Activated CD8-positive, alpha-beta memory T cell treated with anti-CD3 and anti-CD28 coated beads, Interleukin-2, amount 50 U/mL, for 24 hours (primary cell): ENCODE results near the gene KIFAP3.
"Not testable (repeated sequence)": the region's sequence is repeated elsewhere in the genome, so short reads cannot be mapped to it uniquely, and the experiment has no call there.

Source experiments
- DNase-seq: peaks from one replicate; pipeline ENCODE4 v3.0.0-alpha.2; 2020; ENCODE audit errors: extremely low read depth

The KIFAP3 gene

GRCh38 chr1:169889871-169890270 lies 184.6 kb downstream of the KIFAP3 start:
- DNase-seq: no peak

GRCh38 chr1:169886931-169887330 lies 187.6 kb downstream of the KIFAP3 start:
- no peak for DNase-seq

- no peak for DNase-seq
Measured at GRCh38 chr1:169886422-169886821, 188.1 kb downstream of the KIFAP3 start.

- DNase-seq: no peak
Measured at GRCh38 chr1:169885207-169885606, 189.3 kb downstream of the KIFAP3 start.

- no peak for DNase-seq
Measured at GRCh38 chr1:169884634-169885033, 189.9 kb downstream of the KIFAP3 start.

- DNase-seq: no peak
Measured at GRCh38 chr1:169882039-169882511, 192.4 kb downstream of the KIFAP3 start.

- no peak for DNase-seq
Measured at GRCh38 chr1:169879034-169879840, 195.3 kb downstream of the KIFAP3 start.

- DNase-seq: no peak
Measured at GRCh38 chr1:169878498-169878897, 196.0 kb downstream of the KIFAP3 start.

- no peak for DNase-seq
Measured at GRCh38 chr1:169877800-169878491, 196.5 kb downstream of the KIFAP3 start.

- no peak for DNase-seq
Measured at GRCh38 chr1:169874229-169874628, 200.3 kb downstream of the KIFAP3 start.

- no peak for DNase-seq
Measured at GRCh38 chr1:169873582-169874199, 200.8 kb downstream of the KIFAP3 start.

GRCh38 chr1:169872906-169873305 lies 201.6 kb downstream of the KIFAP3 start:
- no peak for DNase-seq

- DNase-seq: not testable (repeated sequence)
Measured at GRCh38 chr1:169871988-169872387, 202.5 kb downstream of the KIFAP3 start.
